Measurements from ENCODE around the gene METTL24.

Gene METTL24

DNA sequence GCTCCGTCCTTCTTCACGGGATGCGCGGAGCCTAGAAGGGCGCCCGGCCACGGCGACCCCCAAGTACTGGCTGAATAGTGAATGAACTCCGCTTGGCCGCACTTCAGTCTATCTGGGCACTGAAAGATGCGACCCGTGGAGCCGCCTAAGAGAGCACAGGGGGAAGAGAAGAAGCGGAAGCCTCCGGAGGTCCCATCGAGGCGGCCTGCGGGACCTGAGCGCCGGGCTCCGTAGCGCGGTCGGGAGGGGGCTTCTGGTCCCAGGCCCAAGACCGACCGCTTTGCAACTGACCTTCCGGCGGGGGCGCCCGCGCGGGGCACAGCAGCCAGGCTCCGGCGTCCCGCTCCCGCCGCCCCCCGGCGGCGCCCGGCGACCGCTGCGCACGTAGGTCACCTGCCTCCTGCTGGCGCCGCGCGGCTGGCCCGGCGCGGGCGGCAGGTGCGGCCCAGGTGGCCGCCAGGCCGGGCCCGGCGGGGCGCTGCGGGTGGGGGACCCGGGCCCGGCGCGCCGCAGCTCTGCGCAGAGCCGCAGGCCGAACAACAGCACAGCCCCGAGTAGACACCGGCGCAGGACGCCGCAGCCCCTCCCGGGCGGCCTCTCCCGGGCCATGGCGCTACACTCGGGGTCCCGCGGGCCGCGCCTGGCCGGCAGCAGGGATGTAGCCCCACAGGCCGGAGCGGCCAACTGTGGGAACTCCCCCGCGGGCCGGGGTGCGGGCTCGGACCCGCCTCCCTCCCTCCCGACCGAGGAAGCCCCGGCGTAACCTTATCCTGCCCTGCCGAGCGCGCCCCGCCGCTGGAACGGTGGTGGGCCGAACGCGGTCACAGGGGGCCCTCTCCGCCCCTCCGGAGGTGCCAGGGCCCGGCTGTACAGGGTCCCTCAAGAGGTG is at the start of gene METTL24:
METTL24 (minus strand) TSS at position 686 of the 889 bp plus-strand sequence; CDS start at position 609, 77 bp downstream.
- no peak for DNase-seq

DNA sequence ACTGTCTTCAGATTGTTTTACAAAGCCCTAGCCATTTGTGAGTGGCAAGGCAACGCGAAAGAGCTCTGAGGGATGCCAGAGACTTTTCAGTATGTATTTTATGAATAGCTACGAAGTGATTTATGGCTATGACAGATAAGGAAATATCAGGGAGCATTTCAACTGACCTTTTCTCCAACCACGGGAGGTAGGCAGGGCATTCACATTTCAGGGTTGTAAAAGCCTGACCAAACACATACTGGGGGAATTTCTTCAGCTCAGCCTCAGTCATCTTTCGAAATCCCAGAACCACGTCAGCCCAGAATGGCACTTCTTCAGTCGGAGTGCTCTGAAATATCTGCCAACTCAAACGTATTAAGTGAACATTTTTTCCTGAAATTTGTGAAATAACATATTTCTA is 46.5 kb upstream of the METTL24 start:
- no peak for DNase-seq

DNA sequence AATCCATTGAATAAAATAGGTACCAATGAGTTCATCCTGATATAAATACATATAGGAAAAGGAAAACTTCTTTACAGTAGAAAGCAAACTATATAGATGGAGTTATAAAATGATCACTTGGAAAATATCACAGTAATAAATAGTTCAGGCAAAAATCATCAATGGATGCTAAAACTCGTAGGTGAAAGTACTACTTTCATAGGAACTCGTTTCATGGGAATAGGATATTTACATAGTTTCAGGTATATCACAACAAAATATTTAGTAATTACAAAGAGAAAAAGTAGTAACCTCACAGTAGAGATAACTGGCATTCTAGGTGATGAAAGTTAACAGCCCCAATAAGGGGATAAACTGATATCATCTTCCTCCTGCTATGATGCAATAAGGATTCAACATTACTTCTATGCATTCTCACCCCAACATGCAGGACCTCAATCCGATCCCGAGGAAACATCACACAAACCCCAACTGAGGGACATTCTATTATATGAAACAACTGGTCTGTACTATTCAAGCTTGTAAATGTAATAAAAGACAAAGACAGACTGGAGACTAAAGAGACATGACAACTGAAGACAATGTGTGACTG is 43.5 kb upstream of the METTL24 start:
- DNase-seq, result no peak

GRCh38 chr6:110400208-110400607 is 42.1 kb upstream of the METTL24 start:
- DNase-seq, result no peak

DNA sequence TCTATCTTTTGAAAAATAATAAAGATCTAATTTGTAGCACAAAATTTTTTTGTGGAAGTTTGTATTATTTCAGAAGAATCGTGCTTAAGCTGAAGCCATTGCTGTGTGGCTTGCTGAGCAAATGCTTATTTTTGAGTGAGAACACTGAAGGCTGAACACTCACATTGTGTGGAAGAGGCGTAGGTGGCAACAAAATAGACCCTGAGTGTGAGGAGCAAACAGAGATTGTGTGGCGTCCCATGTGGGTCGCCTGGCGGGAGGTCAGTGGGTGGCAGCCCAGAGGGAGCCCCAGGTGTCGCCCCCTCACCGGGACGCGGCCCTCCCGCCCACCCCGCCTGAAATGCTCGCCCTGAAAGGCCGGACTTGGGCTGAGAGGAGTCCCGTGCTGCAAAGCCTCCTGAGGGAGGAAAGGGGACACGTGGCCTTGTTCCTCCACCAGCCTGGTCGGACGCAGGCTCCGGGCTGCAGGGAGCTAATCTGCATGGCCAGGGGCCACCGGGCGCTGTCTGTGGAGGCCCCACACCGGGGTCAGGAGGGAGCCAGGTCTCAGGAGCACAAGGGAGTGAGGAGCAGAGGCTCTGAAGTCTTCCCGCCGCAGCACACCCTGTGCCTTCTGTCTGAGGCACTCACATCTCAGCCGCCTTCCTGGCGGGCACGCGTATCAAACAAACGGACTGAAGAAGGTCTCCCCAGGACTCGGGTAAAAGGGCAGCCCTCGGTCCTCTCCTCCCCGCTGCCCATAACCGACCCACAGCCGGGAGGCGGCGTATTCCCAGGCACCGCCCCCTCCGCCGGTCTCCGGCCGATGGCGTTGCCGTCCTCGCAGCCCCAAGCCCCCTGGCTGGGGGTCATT is 41.3 kb upstream of the METTL24 start:
- no peak for DNase-seq

- DNase-seq, result no peak
These were observed 40.6 kb upstream of the METTL24 start for GRCh38 chr6:110398778-110399177.

DNA sequence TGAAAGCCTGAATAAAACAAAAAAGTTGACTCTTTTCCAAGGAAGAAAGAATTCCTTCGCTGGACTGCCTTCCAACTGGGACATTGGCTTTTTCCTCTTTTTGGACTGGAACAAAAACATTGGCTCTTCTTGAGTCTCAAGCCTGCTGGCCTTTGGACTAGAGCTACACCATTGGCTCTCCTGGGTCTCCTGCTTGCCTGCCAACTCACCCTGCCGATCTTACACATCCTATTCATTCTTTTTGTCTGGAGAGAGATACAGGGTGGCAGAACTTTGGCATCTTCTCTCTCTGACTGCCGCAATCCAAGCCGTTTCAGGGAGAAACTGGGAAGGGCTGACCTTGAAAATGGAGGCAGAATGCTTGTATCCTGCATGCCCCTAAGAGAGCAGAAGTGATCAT is 37.1 kb upstream of the METTL24 start:
- DNase-seq, result no peak

GRCh38 chr6:110394409-110394808 is 36.3 kb upstream of the METTL24 start:
- no peak for DNase-seq

GRCh38 chr6:110392727-110393126 is 34.6 kb upstream of the METTL24 start:
- no peak for DNase-seq

DNA sequence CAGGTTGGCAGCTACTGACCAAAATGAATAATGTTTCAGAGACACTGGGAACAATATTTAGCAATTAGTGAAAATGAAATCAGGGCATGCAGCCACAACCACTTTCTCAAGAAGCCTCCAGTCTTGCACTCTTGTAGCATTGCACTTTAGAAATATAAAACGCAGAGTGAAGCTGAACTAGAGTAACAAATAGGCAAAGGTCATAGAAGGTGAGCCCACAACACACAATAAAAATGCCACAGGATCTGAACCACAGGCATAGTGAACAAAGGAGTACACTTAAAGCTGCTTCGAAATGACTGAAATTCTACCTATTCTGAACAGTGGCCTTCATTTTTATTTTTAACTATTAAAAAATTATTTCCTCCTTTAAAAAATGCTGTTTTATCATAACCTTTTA is 32.3 kb upstream of the METTL24 start:
- DNase-seq, result no peak

DNA sequence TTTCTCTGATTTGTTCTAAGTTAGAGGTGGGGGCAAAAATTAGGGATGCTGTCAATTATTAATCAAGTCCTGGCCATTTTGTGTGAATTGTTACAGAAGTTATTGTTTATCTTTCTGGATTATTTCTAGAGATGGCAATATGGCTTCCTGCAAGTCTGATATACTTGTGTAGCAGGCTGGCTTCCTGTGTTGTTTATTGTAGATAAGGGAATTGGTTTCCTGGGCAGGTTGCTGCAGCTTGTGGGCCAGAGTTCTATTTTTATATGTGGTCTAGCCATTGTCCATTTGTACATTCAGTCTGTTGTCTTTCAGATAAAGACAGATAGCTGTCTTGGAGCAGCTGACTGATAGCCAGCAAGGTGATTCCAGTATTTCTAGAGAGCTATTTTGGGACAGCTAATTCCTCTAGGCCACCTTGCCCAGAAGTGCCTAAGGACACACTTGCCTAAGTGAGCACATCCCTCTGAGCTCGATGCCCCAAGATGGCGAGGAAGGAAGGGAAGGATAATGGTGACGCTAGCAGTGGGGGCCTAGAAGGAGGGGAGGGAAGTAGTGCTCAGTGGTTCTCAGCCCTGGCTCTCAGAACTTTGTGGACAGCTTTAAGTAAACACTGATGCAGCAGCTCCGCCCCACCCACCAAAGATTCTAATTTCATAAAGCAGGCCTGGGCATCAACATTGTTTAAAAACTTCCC is 31.7 kb upstream of the METTL24 start:
- DNase-seq, result no peak

DNA sequence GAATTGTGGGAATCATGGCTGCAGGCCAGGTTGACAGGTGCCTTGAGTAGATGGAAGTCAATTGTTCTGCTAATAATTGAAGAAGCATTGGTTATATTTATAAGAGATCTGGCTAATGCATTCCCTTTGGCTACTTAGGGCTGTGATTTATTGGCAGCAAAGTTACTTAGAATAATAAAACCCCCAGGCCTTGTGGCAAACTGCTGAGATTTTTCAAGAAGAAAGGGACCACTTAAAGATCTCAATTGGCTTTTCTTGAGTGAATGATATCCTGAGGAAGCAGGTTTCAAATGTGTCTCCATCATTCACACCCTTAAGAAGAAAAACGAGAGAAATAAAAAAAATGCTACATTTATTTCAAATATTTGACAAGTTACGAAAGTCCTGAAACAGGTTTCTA is 29.8 kb upstream of the METTL24 start:
- DNase-seq, result no peak

GRCh38 chr6:110385458-110385863 is 27.3 kb upstream of the METTL24 start:
- no peak for DNase-seq

DNA sequence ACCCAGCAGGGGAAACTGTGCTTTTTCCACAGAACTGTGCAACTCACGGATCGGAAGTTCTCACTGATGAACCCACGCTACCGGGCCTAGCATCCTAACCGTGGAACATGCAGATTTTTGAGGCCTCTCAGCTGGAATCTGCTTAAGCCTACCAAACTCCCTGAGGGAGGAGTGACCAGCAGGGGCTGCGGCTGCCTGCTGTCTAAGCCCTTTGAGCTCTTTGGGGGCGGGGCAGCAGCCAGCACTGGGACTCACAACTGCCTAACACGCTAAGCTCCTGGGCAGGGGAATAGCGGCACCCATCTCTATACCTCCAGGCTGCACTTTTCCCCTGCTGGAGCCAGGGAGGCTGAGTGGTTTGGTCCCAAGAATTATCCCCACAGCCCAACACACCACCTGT is 20.4 kb upstream of the METTL24 start:
- DNase-seq, result no peak

GRCh38 chr6:110369066-110369465 is 10.9 kb upstream of the METTL24 start:
- DNase-seq, result no peak

- no peak for DNase-seq
These were observed 10.1 kb upstream of the METTL24 start for GRCh38 chr6:110368284-110368683.

DNA sequence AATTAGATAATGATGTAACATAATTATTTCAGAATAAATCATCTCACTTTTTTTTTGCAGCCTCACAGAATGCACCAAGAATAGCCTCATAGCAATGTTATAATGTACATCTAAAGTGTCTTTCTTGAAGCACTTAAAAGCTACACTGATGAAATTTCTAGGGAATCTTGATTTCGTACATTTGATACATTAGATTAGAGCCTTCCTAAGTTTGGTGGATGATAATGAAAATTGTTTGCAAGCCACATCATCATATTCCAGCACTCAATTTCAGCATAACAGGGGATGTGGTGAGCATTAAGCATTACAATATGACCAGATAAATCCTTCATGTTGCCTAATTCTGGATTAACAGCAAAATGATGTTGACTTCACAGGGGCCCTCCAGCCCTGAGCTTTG is 9.7 kb upstream of the METTL24 start:
- no peak for DNase-seq

- no peak for DNase-seq
These were observed 8.8 kb upstream of the METTL24 start for GRCh38 chr6:110366975-110367374.

DNA sequence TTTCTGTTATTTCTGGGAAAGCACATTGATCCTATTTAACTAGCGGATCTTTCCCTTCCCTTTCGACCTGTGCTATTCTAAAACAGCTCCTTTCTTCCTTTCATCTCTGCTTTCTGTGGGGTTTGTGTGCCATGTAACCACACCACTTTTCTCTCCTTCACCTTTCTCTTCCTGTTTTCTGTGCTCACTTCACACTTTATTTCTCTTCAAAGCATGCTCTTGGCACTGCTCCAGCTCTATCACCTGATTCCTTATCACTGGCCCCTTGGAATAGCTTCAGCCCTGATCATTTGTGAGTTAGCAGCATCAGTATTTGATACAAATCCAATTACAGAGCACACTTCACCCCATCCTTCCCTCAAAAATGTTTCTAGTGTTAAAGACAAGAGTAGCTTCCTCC is 8.1 kb upstream of the METTL24 start:
- no peak for DNase-seq

- no peak for DNase-seq
These were observed 6.4 kb upstream of the METTL24 start for GRCh38 chr6:110364364-110365105.

- DNase-seq, result no peak
These were observed 5.6 kb upstream of the METTL24 start for GRCh38 chr6:110363748-110364147.

DNA sequence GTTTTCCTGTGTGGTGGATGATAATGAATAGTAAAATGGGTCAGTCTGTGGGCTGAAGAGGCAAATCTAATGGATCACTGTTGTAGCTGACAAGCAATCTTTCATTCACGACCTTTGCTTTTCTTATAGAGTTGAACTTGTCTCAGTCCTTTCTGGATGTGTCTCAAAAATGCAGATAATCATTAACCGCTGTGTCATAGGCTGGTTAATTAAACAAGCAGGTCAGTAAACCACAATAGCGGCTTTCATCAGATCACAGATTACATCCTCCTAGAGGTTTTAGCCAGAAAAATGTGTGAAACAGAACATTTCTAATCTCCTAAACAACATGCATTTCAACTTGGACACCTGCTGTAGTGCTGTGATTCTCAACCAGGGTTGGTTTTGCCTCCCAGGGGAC is 2.5 kb upstream of the METTL24 start:
- no peak for DNase-seq
